Endothelial cell of umbilical vein (primary cell): ENCODE data around the gene KCNE2. TPM values are rescaled to one million over a fixed set of nuclear protein-coding genes. Genes with fewer than 3 reads are reported as not detected.

Experiments
- BruUV-seq: library from RNA; stranded (reverse); fragments of 400-500 nt; replicated peaks from 2 replicates; lab custom pipeline; 2021; lab: Mats Ljungman, UMichigan
- CTCF ChIA-PET: fragments of 300-600, 350-600 bp; sonication (Branson Sonifier 250); formaldehyde crosslinking; loops from one replicate; lab custom pipeline; 2021; ENCODE audit warnings: antibody characterized with exemption, inconsistent platforms; lab: Charles Lee
- POLR2A ChIA-PET: fragments of 300-600, 350-600 bp; sonication (Branson Sonifier 250); formaldehyde crosslinking; loops from one replicate; lab custom pipeline; 2021; ENCODE audit warnings: antibody characterized with exemption, inconsistent platforms; lab: Charles Lee
- DNase-seq: peaks from one replicate; pipeline ENCODE4 v3.0.0-alpha.2; 2011; ENCODE audit warnings: low read depth, low spot score
- FAIRE-seq: peaks from 2 replicates; lab custom pipeline; 2011; peaks lifted over from hg19 to GRCh38; lab: Jason Lieb, UNC
- H2AFZ ChIP-seq: 2 replicates; pipeline ENCODE4 v1.6.0; 2012; ENCODE audit warnings: low read depth, low read length, control low read depth, inconsistent platforms
- H3K27ac ChIP-seq: 2 replicates; pipeline ENCODE4 v1.5.1; 2011; ENCODE audit warnings: low read depth, mild to moderate bottlenecking, control low read depth, low read length, moderate library complexity; ENCODE audit not compliant: insufficient read depth
- H3K27me3 ChIP-seq, 2 experiments: 2 replicates each; pipeline versions ENCODE4 v1.6.0 to v1.6.1; 2011; ENCODE audit warnings: low read length in 2 of 2, mixed read lengths in 1 of 2; ENCODE audit not compliant: control insufficient read depth in 2 of 2, insufficient read depth in 2 of 2
- H3K36me3 ChIP-seq, 2 experiments: 2 replicates in 1 of 2; 3 replicates in 1 of 2; pipeline ENCODE4 v1.5.1; 2011; ENCODE audit warnings: low read length in 2 of 2, mild to moderate bottlenecking in 1 of 2, moderate library complexity in 1 of 2; ENCODE audit not compliant: control insufficient read depth in 2 of 2, insufficient read depth in 2 of 2; ENCODE audit errors: extremely low read depth in 1 of 2
- H3K4me1 ChIP-seq: 3 replicates; pipeline ENCODE4 v1.5.1; 2011; ENCODE audit warnings: mild to moderate bottlenecking, low read length; ENCODE audit not compliant: control insufficient read depth, insufficient read depth; ENCODE audit errors: extremely low read depth
- H3K4me2 ChIP-seq: 2 replicates; pipeline ENCODE4 v1.6.1; 2011; ENCODE audit warnings: low read length, control low read depth, mixed read lengths; ENCODE audit not compliant: insufficient read depth
- H3K4me3 ChIP-seq, 3 experiments: fragments of 200-600 bp in 1 of 3; sonication (generic), shearing (Covaris generic) in 1 of 3; replicated peaks in 1 of 3; 2 replicates each; pipeline ENCODE4 v1.5.1; 2011 to 2016; ENCODE audit warnings: control low read depth in 3 of 3, low read length in 3 of 3, mild to moderate bottlenecking in 2 of 3, inconsistent platforms in 1 of 3, low read depth in 1 of 3, moderate library complexity in 1 of 3; ENCODE audit not compliant: insufficient read depth in 1 of 3
- H3K79me2 ChIP-seq: 2 replicates; pipeline ENCODE4 v1.6.0; 2012; ENCODE audit warnings: low read length, inconsistent platforms; ENCODE audit not compliant: control insufficient read depth, insufficient read depth
- H3K9ac ChIP-seq: replicated peaks from 2 replicates; pipeline ENCODE3; 2011; ENCODE audit warnings: low read length, control low read depth; ENCODE audit not compliant: insufficient read depth; ENCODE audit errors: extremely low read depth
- H3K9me1 ChIP-seq: replicated peaks from 3 replicates; pipeline ENCODE4 v1.6.0; 2011; ENCODE audit warnings: mild to moderate bottlenecking, low read length; ENCODE audit not compliant: control insufficient read depth, insufficient read depth; ENCODE audit errors: extremely low read depth
- H3K9me3 ChIP-seq: replicated peaks from 2 replicates; pipeline ENCODE4 v1.5.1; 2012; ENCODE audit warnings: low read length, inconsistent platforms; ENCODE audit not compliant: control insufficient read depth, insufficient read depth
- H4K20me1 ChIP-seq: replicated peaks from 2 replicates; pipeline ENCODE3; 2011; ENCODE audit warnings: mild to moderate bottlenecking, low read length; ENCODE audit not compliant: control insufficient read depth, insufficient read depth; ENCODE audit errors: extremely low read depth
- EZH2 ChIP-seq: IDR thresholded peaks from 2 replicates; pipeline ENCODE4 v1.6.1; 2012; ENCODE audit warnings: borderline replicate concordance, low read depth, mild to moderate bottlenecking, moderate library complexity, low read length, inconsistent platforms; ENCODE audit not compliant: severe bottlenecking
- FOS ChIP-seq: IDR thresholded peaks from 2 replicates; pipeline ENCODE4 v1.6.1; 2011; ENCODE audit warnings: mild to moderate bottlenecking, low read length, moderate library complexity, borderline replicate concordance; ENCODE audit not compliant: insufficient read depth
- GATA2 ChIP-seq: IDR thresholded peaks from 2 replicates; pipeline ENCODE4 v1.7.0; 2011; ENCODE audit warnings: low read depth, mild to moderate bottlenecking, moderate library complexity, mixed read lengths, low read length; ENCODE audit not compliant: insufficient read length, insufficient read depth
- JUN ChIP-seq: IDR thresholded peaks from 2 replicates; pipeline ENCODE4 v1.6.1; 2011; ENCODE audit warnings: borderline replicate concordance, low read depth; ENCODE audit not compliant: insufficient read length, insufficient read depth
- MYC ChIP-seq: IDR thresholded peaks from one replicate; pipeline ENCODE4 v1.6.1; 2011; ENCODE audit warnings: mild to moderate bottlenecking, low read depth, low read length
- POLR2A ChIP-seq: IDR thresholded peaks from 2 replicates; pipeline ENCODE4 v1.6.1; 2012; ENCODE audit warnings: low read depth, mild to moderate bottlenecking, control low read depth, low read length
- POLR2AphosphoS5 ChIP-seq: IDR thresholded peaks from 2 replicates; pipeline ENCODE4 v1.6.1; 2012; ENCODE audit warnings: low read depth, mild to moderate bottlenecking, control low read depth, low read length, moderate library complexity; ENCODE audit not compliant: insufficient read depth
- dilution Hi-C: fragments of 300-500 bp; cut with MboI; formaldehyde crosslinking; loops from one replicate; pipeline ENCODE4 v1.15.0; 2019; ENCODE audit warnings: low sequenced_read_pairs; ENCODE audit not compliant: extremely low pct_ligation_motif_present
- intact Hi-C: fragments of 100-400 bp; cut with micrococcal nuclease; formaldehyde crosslinking; loops from one replicate; pipeline ENCODE4 v1.10.0; 2022
- polyA plus RNA-seq, 4 experiments: library from polyadenylated mRNA; depleted of rRNA in 3 of 4; stranded (reverse) in 3 of 4; unstranded in 1 of 4; fragments of >200 nt; gene quantifications; 2 replicates each; pipeline versions ENCODE4 v1.2.1 to v1.2.3, GENCODE V29; 2011 to 2012; ENCODE audit warnings: missing spikeins in 1 of 4
- total RNA-seq: library from RNA; stranded (reverse); gene quantifications from 2 replicates; pipeline ENCODE4 v1.2.3, GENCODE V29; 2021
- TF ChIP-seq, protein P1 (sequence below), 2 donors: IDR thresholded peaks; 1 replicate in 1 of 2; 2 replicates in 1 of 2; pipeline ENCODE4 v1.5.1; 2011; ENCODE audit warnings: low read length in 2 of 2, mild to moderate bottlenecking in 2 of 2, moderate library complexity in 2 of 2, control low read depth in 1 of 2, inconsistent platforms in 1 of 2, low read depth in 1 of 2; ENCODE audit not compliant: insufficient read depth in 1 of 2; ENCODE audit errors: extremely low read depth in 1 of 2
- TF ChIP-seq, protein P2 (sequence below): IDR thresholded peaks from 2 replicates; pipeline ENCODE4 v1.6.1; 2011; ENCODE audit not compliant: insufficient read depth, insufficient read length

Gene KCNE2
- total and polyA plus RNA-seq, 2 donors (not counting 3 experiments of a cell fraction or from before 2014, with no cell fraction given) = not detected

DNA sequence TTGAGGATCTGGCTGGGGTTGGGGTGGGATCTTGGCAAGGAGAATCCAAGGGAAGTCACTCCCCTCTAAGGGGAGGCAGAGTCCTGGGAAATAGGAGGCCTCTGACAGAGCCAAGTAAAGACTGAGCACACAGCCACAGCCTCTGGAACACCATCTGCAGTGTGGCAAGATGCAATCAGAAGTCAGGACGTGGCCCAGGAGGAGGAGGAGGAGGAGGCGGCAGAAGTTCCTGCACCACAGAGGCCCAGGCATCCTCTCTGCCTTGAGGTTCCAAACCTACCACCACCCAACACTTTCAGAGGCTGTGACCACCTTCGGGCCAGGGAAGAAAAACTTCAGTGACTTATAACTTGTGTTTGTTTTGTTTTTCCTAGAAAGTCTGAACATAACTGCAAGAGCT lies 23.7 kb upstream of the KCNE2 start:
- POLR2A ChIA-PET = no interaction called here
- no peak overlapping the region for H3K9ac ChIP-seq
- no peak for TF ChIP-seq POLR2AphosphoS5
- TF ChIP-seq, protein P1, sequence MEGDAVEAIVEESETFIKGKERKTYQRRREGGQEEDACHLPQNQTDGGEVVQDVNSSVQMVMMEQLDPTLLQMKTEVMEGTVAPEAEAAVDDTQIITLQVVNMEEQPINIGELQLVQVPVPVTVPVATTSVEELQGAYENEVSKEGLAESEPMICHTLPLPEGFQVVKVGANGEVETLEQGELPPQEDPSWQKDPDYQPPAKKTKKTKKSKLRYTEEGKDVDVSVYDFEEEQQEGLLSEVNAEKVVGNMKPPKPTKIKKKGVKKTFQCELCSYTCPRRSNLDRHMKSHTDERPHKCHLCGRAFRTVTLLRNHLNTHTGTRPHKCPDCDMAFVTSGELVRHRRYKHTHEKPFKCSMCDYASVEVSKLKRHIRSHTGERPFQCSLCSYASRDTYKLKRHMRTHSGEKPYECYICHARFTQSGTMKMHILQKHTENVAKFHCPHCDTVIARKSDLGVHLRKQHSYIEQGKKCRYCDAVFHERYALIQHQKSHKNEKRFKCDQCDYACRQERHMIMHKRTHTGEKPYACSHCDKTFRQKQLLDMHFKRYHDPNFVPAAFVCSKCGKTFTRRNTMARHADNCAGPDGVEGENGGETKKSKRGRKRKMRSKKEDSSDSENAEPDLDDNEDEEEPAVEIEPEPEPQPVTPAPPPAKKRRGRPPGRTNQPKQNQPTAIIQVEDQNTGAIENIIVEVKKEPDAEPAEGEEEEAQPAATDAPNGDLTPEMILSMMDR (IDR thresholded peaks at IDR 0.05; ENCODE audit: extremely low read depth in 1 of 2, insufficient read depth in 1 of 2, low read depth in 1 of 2, low read length in 2 of 2) = no peak
- no peak for TF ChIP-seq JUN
- no peak for TF ChIP-seq GATA2
- TF ChIP-seq, protein P2, sequence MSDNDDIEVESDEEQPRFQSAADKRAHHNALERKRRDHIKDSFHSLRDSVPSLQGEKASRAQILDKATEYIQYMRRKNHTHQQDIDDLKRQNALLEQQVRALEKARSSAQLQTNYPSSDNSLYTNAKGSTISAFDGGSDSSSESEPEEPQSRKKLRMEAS = no peak
- no peak for TF ChIP-seq MYC
- no peak for TF ChIP-seq EZH2
- TF ChIP-seq FOS = no peak
- no peak for TF ChIP-seq POLR2A
- DNase-seq = no peak
- H3K4me3 ChIP-seq = no peak overlapping the region
- peaks cover 0 to 3% of the 10 kb centered on the region in 2 experiments for H3K27me3 ChIP-seq
- H2AFZ ChIP-seq = no peak overlapping the region
- BruUV-seq = no TSS peak
- H3K9me1 ChIP-seq = no peaks in the 10 kb centered on the region
- H3K27ac ChIP-seq = no peak overlapping the region
- H4K20me1 ChIP-seq = no peaks in the 10 kb centered on the region
- H3K4me1 ChIP-seq = peaks cover 10% of the 10 kb centered on the region
- CTCF ChIA-PET = interaction anchor here (2.0 kb wide), 1 partner anchor 8 kb away, joined by 17 read pairs; no protein-coding TSS in a partner anchor
- no peaks in the 10 kb centered on the region for H3K79me2 ChIP-seq
- no peaks in the 10 kb centered on the region for H3K9me3 ChIP-seq
- H3K4me2 ChIP-seq = no peak overlapping the region
- dilution Hi-C loops = no loop called here
- H3K36me3 ChIP-seq = no peaks in the 10 kb centered on the region
- intact Hi-C loops = no loop called here
- FAIRE-seq = no peak
